Measurements from ENCODE around the gene MAP3K21.

The MAP3K21 gene

DNA sequence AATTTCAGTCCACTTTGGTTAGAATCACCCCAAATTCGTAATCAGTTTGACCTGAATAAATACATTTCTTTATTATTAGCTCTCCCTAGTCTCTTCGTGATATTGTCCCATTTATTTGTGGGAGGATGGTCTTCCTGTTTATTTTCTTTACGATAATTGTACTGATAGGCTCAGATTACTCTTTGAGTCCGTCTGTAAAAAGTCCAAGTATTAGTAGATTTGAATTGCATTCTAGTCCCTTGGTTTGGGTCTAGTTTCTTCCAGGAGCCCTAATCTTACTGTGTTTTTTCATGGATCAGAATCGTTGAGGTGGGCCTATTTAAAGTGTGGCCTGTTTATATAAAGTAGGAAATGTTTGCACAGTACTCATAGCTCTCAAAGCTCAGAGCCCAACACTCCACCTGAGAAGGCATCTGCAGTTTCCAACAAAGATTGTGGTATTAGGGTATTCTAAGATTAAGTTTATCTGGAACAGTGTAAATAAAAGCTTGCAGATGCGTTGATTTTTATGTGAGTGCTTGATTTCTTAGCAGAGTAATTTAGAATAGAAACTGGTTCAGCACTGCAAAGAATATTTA, 33.1 kb downstream of the MAP3K21 start:
- DNase-seq = no peak

DNA sequence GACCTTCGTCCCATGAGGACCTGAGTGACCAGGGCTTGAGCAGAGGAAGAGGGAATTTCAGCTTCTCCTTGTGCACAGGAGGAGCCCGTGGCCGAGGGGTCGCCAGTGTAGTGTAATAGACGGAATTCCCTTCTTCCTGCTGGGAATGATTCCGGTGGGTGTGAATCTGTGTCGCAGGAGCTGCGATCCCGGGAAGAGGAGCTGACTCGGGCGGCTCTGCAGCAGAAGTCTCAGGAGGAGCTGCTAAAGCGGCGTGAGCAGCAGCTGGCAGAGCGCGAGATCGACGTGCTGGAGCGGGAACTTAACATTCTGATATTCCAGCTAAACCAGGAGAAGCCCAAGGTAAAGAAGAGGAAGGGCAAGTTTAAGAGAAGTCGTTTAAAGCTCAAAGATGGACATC, 34.4 kb downstream of the MAP3K21 start:
- DNase-seq = no peak

DNA sequence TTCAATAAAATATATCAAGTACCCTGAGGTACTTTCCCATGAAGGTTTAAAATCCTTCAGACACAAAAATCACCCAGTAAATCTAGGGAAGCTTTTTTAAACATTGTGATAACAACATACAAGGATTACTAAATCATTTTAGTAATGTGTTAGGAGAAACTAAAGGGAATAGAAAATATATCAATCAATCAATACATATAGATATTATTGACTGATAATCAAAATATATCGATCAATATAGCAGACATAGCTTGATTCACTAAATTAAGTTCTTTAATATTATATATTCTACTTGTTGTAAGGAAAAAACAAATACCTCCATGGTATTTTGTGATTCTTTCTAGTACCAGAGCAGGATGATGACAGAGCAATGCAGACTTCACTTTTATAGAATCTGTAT, 35.2 kb downstream of the MAP3K21 start:
- DNase-seq = no peak

DNA sequence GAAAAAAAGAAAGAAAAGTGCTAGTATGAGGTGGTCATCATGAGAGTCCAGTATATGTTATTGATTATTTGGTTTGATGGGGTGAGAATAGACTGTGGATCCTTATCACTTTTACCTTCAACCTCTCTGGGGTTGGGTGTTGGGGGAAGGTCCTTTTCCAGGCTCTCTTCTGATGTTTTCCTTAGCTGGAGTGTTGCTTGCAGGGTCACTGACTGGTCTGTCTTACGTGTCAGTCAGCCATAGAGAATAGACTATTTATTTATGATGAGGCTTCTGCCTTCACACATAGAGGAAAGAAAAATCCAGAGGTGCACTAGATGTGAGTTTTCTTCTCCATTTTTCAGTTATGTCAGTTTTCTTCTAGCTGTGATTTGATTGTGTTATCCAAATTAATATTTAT, 36.5 kb downstream of the MAP3K21 start:
- DNase-seq = no peak

DNA sequence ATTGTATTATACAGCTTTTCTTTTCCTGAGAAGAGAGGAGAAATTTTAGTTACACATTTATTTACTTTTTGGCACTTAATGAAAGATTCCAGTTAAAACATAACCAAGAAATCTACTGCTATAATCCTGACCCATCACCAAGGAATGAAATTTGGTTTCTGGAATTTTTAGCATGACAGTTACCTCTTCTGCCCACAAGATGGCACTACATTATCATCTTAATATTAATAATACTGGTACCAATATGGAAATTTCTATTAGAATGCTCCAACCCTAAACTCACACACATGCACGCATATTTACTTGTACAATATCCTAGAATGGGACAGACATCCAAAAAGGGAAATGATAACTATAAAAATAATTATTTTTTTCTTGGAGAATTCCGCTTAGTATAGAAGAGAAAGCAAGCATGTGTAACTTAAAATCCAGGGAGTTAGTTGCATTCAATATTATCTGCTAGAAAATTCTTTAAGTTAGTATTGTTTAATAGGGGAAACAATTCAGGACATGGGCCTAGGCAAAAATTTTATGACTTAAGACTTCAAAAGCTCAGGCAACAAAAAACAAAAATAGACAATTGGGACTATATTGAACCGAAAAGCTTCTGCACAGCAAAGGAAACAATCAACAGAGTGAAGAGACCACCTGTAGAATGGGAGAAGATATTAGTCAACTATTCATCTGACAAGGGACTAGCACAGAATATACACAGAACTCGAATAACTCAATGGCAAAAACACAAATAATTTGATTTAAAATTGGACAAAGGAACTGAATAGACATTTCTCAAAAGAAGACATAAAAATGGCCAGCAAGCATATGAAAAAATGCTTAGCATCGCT, 37.4 kb downstream of the MAP3K21 start:
- no peak for DNase-seq

DNA sequence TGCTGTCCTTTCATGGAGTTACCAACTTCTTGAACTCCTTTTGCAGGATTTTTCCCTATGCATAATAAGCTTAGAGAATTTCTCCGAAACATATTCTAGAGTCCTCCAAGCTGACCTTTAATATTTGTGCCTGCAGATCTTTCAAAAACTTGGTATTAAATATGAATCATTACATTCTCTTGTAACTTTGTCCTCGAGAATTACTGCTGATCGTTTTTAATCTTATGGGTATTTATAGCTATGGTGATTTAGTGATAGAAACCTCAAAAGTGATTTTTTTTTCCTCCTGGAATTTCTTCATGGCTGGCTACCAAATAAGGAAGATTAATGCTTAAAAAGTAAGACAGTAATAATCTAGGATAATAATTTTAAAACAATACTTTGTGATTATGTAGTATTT, 39.1 kb downstream of the MAP3K21 start:
- DNase-seq = no peak

DNA sequence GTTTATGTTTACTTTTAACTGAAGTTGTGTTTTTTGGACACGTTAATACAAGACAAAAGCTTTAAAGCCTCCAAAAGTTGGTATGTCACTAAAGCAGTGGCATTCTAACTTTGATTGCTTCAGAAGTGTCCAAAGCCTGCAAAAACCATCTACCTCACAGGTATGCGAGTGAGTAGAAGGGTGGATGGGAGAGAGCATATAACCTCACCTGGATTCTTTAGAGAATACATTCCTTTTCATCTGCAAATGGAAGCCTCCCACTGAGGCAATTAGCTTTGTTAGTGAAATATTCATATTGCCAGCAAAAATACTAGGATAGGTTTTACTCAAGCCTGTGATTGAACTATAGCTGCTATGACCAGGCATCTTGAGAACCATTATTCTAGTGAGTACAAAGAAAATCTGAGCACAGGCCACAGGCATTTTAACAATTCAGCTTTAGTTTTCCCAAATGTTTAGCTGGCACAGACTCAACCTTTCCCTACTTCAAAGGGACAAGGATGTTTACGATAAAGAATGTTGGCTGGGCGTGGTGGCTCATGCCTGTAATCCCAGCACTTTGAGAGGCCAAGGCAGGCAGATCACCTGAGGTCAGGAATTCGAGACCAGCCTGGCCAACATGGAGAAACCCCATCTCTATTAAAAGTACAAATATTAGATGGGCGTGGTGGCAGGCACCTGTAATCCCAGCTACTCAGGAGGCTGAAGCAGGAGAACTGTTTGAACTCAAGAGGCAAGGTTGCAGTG, 39.7 kb downstream of the MAP3K21 start:
- DNase-seq = no peak

DNA sequence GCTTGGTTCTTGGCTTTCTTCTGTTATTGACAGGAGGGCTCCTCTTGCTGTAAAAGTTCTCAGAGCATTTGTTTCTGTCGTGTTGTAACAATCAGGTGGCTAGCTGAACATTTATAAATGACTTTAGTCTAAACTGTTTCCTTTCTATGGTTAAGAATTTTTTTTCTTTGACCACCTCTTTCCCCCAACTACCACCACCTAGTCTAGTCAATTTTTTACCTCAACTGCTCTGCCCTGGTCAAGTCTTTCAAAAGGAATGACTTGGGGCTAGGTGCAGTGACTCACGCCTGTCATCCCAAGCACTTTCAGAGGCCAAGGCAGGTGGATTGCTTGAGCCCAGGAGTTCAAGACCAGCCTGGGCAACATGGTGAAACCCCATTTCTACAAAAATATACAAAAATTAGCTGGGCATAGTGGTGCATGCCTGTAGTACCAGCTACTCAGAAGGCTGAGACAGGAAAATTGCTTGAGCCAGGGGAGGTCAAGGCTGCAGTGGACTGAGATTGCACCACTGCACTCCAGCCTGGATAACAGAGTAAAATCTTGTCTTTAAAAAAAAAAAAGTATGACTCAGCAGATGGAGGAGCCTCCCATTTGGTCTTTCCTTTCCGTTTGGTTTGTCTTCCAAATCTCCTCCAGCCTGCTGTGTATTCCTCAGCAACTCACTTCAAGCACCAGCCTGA, 40.7 kb downstream of the MAP3K21 start:
- DNase-seq = no peak

DNA sequence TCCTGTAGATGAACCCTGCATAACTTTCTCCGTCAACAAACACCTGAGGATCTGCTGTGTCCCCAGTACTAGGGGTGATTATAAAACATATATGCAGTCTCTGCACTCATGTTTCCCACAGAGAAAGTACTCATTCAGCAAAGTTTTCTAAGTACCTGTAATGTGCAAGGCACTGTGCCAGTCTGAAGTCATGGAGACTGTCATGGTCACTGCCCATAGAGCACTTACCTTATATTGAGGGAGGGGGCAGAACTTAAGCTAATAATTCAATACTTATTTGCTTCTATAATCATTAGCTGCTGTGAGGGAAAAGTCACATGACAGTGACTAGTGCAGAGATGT, 41.2 kb downstream of the MAP3K21 start:
- DNase-seq = no peak

DNA sequence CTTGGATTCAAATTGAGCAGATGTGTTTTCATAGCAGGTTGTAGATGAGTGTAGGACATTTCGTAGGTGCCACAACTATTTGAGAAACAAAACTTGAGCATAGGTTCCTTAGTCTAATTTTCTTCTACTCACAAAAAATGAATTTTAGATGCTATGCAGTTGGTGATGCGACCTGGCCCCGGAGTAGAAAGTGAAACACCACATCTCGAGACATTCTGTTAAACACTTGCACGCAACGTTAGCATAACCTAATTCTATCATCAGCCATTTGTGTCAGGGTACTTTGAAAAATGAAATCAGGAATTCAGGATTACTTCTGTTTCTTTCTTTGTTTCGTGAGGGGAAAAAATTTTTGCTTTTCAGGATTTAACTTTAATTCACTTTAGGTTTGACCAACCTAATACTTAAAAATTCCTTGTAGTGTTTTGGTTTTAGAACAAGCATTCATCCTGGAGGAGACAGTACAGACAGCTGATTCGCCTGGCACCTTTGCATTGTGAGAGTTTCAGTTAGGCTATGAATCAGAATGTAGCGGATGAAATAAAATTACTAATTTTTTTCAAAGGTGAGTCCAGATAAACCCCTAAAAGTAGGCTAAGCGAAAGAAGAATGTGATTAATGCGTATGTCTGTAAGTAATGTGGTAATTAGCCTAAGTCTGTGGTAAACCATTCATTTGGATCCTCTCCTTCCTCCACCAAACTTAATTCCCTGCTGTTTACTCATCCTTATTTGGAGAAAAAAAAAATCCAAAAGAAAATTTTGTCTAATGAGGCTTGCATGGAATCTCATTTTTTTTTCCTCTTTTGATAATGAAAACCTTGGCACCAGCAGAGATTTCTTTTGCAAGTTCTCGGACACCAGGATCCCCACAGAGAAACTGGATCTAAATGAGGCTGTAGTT, 44.9 kb downstream of the MAP3K21 start:
- DNase-seq = no peak

DNA sequence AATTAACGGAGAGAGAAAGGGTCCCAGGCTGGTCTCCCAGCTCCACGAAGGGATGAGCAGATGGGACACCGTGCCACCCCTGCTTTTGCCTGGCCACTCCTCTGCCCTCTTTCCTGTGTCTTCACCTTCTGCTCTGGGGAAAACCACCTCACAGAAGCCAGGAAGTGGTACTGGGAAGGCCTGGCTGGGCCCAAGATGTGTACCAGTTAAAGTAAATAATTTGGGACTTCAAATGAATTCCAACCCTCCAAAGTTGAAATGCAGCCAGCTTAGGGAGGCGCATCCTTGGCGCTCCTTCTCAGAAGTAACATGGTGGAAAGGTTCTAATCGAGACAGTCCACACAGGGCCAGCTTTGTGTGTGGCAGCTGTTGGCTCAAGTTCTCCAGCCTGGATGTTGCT, 45.7 kb downstream of the MAP3K21 start:
- no peak for DNase-seq

DNA sequence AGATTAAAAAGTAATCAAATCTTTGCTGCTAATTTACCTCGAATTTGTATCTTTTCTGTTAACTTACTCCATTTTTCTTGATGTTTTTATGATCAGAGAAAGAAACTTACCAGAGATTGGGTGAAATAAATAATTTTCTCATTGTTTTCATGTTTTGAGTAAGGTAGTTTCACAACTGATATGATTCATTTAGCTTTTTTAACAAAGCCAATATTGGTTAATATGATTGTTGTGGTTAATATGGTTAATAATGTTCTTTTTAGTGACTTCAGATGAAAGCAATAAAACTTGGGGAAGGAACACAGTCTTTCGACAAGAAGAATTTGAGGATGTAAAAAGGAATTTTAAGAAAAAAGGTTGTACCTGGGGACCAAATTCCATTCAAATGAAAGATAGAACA, 48.1 kb downstream of the MAP3K21 start:
- DNase-seq = no peak

DNA sequence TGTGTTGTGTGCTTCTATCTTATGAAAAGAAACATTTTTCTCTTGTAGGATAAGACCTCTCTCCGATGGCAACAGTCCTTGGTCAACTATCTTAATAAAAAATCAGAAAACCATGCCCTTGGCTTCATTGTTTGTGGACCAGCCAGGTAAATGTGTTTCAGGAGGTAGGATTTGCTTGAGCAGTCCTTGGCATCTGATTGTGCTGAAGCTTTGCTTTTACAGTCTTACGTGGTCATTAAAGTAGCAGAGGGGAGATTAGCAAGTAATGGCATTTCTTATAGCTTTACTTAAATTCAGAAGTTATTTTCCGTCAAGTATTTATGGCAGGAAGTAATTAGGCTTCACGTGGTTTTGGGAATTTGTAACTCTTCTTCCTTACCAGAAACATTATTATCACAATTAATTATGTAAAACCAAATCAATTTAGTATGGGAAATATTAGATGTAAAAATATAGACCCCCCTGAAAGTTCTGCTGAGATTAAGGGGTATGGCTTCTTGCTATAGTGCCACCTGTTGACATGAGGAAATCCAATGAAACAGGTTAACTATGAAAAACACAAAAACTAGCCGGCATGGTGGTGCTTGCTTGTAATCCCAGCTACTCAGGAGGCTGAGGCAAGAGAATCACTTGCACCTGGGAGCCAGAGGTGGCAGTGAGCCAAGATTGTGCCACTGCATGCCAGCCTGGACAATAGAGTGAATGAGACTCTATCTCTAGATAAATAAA, 49.0 kb downstream of the MAP3K21 start:
- no peak for DNase-seq

DNA sequence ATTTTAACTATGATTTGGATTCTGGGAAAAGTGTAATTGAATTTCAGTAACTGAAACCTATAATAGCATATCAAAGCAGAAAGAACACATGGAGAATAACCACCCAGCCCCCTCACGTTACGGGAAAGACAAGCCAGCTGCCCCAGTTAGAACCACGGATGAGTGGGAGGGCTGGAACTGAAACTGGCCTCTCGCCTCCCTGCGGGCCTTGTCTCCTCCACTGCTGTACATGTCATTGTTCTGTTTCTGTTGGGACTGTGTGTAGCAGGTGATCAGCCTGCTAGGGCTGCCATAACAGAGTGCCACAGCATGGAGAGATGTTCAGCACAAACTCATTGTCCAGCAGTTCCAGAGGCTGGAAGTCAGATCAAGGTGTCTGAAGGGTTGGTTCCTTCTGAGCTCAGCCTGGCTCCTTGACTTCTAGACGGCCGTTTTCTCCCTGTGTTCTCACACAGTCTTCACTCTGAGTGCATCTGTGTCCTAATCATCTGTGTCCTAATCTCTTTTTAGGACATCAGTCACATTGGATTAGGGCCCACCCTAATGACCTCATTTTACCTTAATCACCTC, 52.4 kb downstream of the MAP3K21 start:
- DNase-seq = no peak

DNA sequence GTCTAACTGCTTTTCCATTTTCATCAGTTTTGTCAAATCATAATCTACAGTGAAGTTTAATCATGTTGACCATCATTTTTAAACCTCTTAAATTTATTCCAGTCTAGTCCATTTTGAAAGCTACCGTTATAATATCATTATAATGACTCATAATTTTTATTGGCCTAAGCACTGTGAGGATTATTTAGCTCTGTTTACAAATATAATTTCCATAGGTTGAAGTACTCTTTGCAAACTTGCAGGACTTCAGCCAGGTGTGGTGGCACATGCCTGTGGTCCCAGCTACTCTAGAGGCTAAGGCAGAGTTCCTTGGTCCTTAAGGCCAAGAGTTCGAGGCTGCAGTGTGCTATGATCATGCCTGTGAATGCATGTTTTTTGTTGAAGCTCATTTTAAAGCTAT, 54.3 kb downstream of the MAP3K21 start:
- no peak for DNase-seq

DNA sequence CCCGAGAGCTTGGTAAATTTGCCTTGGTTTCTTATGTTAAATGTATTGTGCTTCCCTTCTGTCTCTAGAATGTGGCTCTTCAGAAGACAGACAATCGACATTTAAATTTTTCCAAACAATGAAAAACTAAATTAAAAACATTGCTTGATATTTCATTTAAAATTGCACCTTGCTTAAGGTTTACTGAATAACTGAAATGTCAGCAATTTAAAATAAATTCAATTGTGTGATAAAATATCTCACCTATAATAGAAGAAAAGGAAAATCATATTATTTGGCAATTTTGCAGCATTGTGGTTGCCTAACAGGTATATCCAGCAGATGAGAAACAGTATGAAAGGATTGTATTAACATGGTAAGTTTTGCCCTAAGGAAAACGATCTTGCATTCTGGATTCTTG, 56.5 kb downstream of the MAP3K21 start:
- no peak for DNase-seq

DNA sequence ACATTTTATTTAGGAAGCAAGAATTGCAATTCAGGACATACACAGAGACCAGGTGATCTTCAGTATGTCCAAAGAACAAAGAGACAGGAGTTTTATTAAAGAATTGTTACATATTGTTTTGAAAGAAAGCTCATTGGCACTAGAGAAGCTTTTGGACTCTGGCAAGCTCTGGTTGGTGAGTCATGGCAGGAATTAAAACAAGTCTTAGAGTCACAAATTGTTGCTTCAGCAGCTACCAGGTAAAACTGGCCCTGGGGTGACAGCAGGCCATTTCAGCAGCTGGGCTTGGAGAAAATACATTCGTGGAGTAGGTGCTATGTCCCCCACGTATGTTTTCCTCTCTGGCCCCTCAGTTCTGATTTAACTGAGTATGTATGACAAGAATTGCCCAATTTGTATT, 58.8 kb downstream of the MAP3K21 start:
- DNase-seq = no peak

DNA sequence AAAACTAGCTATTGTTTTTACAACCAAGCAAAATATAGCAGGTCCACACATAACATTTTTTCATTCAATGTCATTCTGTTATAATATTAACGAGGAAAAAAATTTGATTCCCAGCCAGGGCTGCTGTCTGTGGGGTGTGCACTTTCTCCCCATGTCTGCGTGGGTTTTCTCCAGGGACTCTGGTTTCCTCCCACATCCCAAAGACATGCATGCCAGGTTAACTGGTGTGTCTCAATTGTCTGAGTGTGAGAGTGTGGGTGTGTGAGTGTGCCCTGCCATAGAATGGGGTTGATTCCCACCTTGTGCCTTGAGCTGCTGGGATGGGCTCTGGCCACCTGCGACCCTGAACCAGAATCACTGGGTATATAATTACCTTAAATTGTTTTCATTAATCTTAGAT, 60.1 kb downstream of the MAP3K21 start:
- no peak for DNase-seq

DNA sequence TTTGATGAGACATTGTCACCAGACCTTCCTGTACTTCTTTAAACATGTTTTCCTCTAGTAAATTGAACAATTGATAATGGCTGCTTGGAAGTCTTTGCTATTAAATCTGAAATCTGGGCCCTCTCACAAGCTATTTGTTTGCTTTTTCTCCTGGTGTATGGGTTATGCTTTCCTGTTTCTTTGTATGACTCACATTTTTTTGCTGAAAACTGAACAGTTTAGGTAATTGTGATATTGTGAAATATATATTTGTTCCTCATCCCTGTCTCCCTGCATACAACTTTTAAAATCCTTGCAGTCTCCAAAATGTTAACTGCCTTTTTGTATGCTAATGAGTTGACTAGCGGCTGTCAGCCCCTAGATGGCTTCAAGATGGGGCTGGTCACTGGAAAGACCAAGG, 61.6 kb downstream of the MAP3K21 start:
- DNase-seq = no peak

DNA sequence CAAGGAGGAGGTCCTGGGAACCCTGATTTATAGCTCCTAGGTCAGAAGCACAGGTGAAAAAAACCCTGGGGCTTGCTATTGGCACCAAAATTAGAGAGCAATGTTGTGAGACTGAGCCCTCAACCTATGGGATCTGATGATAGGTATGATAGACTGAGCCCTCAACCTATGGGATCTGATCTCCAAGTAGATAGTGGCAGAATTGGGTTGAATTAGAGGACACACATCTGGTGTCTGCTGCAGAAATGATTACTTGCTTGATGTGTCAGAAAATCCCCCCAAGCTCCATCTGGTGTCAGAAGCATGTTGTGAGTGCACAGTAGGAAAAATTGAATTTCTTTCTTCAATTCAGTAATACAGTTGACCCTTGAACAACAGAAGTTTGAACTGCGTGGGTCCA, 62.4 kb downstream of the MAP3K21 start:
- no peak for DNase-seq

Data from stimulated activated CD4-positive, alpha-beta T cell treated with anti-CD3 and anti-CD28 coated beads, Interleukin-12 subunit alpha, Interleukin-12 subunit beta, amount 100 ng/mL, for 4 hours (primary cell).